ENCODE data around the gene CST9.
"Not testable (repeated sequence)": the region's sequence is repeated elsewhere in the genome, so short reads cannot be mapped to it uniquely, and the experiment has no call there.

The CST9 gene

GRCh38 chr20:23623666-23624323, 18.1 kb upstream of the CST9 start:
- no peak overlapping the region for H3K27ac ChIP-seq (ENCODE audit: insufficient read depth, low read length, poor library complexity, severe bottlenecking)
- no peaks in the 10 kb centered on the region for H3K4me1 ChIP-seq (ENCODE audit: control insufficient read depth, insufficient read depth, low read length, poor library complexity, severe bottlenecking)
- peaks cover 6% of the 10 kb centered on the region for H3K27me3 ChIP-seq (replicated peaks; ENCODE audit: control insufficient read depth, insufficient read depth, low read length, poor library complexity, severe bottlenecking)
- H3K4me3 ChIP-seq (ENCODE audit: insufficient read depth, low read depth, low read length, poor library complexity, severe bottlenecking): no peak overlapping the region
- H3K36me3 ChIP-seq (ENCODE audit: control insufficient read depth, insufficient read depth, low read length): no peaks in the 10 kb centered on the region
- DNase-seq: no peak
- H3K9me3 ChIP-seq (ENCODE audit: control insufficient read depth, low read length): no peaks in the 10 kb centered on the region

GRCh38 chr20:23622839-23623343, 17.2 kb upstream of the CST9 start:
- H3K36me3 ChIP-seq (ENCODE audit: control insufficient read depth, insufficient read depth, low read length): no peaks in the 10 kb centered on the region
- DNase-seq: no peak
- peaks cover 6% of the 10 kb centered on the region for H3K27me3 ChIP-seq (replicated peaks; ENCODE audit: control insufficient read depth, insufficient read depth, low read length, poor library complexity, severe bottlenecking)
- no peaks in the 10 kb centered on the region for H3K4me1 ChIP-seq (ENCODE audit: control insufficient read depth, insufficient read depth, low read length, poor library complexity, severe bottlenecking)
- H3K4me3 ChIP-seq (ENCODE audit: insufficient read depth, low read depth, low read length, poor library complexity, severe bottlenecking): no peak overlapping the region
- H3K27ac ChIP-seq (ENCODE audit: insufficient read depth, low read length, poor library complexity, severe bottlenecking): no peak overlapping the region
- H3K9me3 ChIP-seq (ENCODE audit: control insufficient read depth, low read length): no peaks in the 10 kb centered on the region

DNA sequence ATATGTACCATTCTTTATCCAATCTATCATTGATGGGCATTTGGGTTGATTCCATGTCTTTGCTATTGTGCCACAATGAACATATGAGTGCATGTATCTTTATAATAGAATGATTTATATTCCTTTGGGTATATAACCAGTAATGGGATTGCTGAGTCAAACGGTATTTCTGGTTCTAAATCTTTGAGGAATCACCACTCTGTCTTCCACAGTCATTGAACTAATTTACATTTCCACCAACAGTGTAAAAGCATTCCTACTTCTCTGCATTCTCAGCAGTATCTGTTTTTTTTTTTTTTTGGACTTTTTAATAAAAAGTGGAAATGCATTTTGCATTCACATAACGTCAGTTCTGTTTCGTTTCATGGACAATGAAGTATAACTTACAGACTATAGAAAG, 16.7 kb upstream of the CST9 start:
- H3K4me1 ChIP-seq (ENCODE audit: control insufficient read depth, insufficient read depth, low read length, poor library complexity, severe bottlenecking); H3K27ac ChIP-seq (ENCODE audit: insufficient read depth, low read length, poor library complexity, severe bottlenecking); DNase-seq; H3K36me3 ChIP-seq (ENCODE audit: control insufficient read depth, insufficient read depth, low read length); H3K27me3 ChIP-seq (replicated peaks; ENCODE audit: control insufficient read depth, insufficient read depth, low read length, poor library complexity, severe bottlenecking); H3K9me3 ChIP-seq (ENCODE audit: control insufficient read depth, low read length); H3K4me3 ChIP-seq (ENCODE audit: insufficient read depth, low read depth, low read length, poor library complexity, severe bottlenecking): not testable (repeated sequence)

GRCh38 chr20:23620670-23621386, 15.1 kb upstream of the CST9 start:
- not testable (repeated sequence) for H3K4me1 ChIP-seq (ENCODE audit: control insufficient read depth, insufficient read depth, low read length, poor library complexity, severe bottlenecking); H3K27me3 ChIP-seq (replicated peaks; ENCODE audit: control insufficient read depth, insufficient read depth, low read length, poor library complexity, severe bottlenecking); DNase-seq; H3K27ac ChIP-seq (ENCODE audit: insufficient read depth, low read length, poor library complexity, severe bottlenecking); H3K36me3 ChIP-seq (ENCODE audit: control insufficient read depth, insufficient read depth, low read length); H3K4me3 ChIP-seq (ENCODE audit: insufficient read depth, low read depth, low read length, poor library complexity, severe bottlenecking); H3K9me3 ChIP-seq (ENCODE audit: control insufficient read depth, low read length)

GRCh38 chr20:23614163-23614562, 8.4 kb upstream of the CST9 start:
- no peak overlapping the region for H3K4me3 ChIP-seq (ENCODE audit: insufficient read depth, low read depth, low read length, poor library complexity, severe bottlenecking)
- H3K9me3 ChIP-seq (ENCODE audit: control insufficient read depth, low read length): no peaks in the 10 kb centered on the region
- H3K27ac ChIP-seq (ENCODE audit: insufficient read depth, low read length, poor library complexity, severe bottlenecking): no peak overlapping the region
- no peaks in the 10 kb centered on the region for H3K27me3 ChIP-seq (replicated peaks; ENCODE audit: control insufficient read depth, insufficient read depth, low read length, poor library complexity, severe bottlenecking)
- DNase-seq: no peak
- no peaks in the 10 kb centered on the region for H3K4me1 ChIP-seq (ENCODE audit: control insufficient read depth, insufficient read depth, low read length, poor library complexity, severe bottlenecking)
- no peaks in the 10 kb centered on the region for H3K36me3 ChIP-seq (ENCODE audit: control insufficient read depth, insufficient read depth, low read length)

- DNase-seq: no peak
- Histone ChIP-seq H3K4me3 (ENCODE audit: insufficient read depth, low read depth, low read length, poor library complexity, severe bottlenecking) (no peak overlapping the region), H3K9me3 (ENCODE audit: control insufficient read depth, low read length) (no peaks in the 10 kb centered on the region), H3K27ac (ENCODE audit: insufficient read depth, low read length, poor library complexity, severe bottlenecking) (no peak overlapping the region), H3K36me3 (ENCODE audit: control insufficient read depth, insufficient read depth, low read length) (no peaks in the 10 kb centered on the region), H3K27me3 (replicated peaks; ENCODE audit: control insufficient read depth, insufficient read depth, low read length, poor library complexity, severe bottlenecking) (no peaks in the 10 kb centered on the region), H3K4me1 (ENCODE audit: control insufficient read depth, insufficient read depth, low read length, poor library complexity, severe bottlenecking) (no peaks in the 10 kb centered on the region)
Observed at GRCh38 chr20:23613676-23614075, 8.0 kb upstream of the CST9 start.

- Histone ChIP-seq H3K36me3 (ENCODE audit: control insufficient read depth, insufficient read depth, low read length) (no peaks in the 10 kb centered on the region), H3K4me1 (ENCODE audit: control insufficient read depth, insufficient read depth, low read length, poor library complexity, severe bottlenecking) (no peaks in the 10 kb centered on the region), H3K4me3 (ENCODE audit: insufficient read depth, low read depth, low read length, poor library complexity, severe bottlenecking) (no peak overlapping the region), H3K9me3 (ENCODE audit: control insufficient read depth, low read length) (no peaks in the 10 kb centered on the region), H3K27ac (ENCODE audit: insufficient read depth, low read length, poor library complexity, severe bottlenecking) (no peak overlapping the region), H3K27me3 (replicated peaks; ENCODE audit: control insufficient read depth, insufficient read depth, low read length, poor library complexity, severe bottlenecking) (no peaks in the 10 kb centered on the region)
- DNase-seq: no peak
Observed at GRCh38 chr20:23612396-23612795, 6.7 kb upstream of the CST9 start.

DNA sequence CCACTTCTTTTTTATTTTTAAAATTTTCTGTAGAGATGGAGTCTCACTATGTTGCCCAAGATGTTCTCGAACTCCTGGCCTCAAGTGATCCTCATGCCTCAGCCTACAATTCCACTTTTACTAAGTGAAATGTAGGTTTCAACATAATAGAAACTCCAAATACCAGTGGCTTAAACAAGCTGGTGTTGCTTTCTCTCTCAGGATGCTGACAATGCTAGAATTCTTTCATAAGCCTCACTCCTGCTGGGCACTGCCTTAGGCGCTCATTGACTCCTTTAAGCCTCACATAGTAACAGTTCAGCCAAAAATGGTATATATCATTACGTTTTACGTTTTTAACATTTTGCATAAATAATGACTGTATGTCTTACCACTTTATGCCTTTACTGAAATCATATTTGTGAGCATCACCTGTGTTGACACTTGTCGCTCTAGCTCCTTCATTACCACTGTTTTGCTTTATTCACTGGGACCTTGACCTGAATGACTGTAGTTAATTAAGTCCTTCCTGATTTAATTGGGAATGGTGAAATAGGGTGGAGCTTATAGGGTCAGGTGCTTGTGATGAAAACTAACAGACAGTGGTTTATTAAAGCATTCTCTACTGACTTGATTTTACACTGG, 3.9 kb upstream of the CST9 start:
- H3K36me3 ChIP-seq (ENCODE audit: control insufficient read depth, insufficient read depth, low read length): no peaks in the 10 kb centered on the region
- H3K27ac ChIP-seq (ENCODE audit: insufficient read depth, low read length, poor library complexity, severe bottlenecking): no peak overlapping the region
- no peaks in the 10 kb centered on the region for H3K27me3 ChIP-seq (replicated peaks; ENCODE audit: control insufficient read depth, insufficient read depth, low read length, poor library complexity, severe bottlenecking)
- no peaks in the 10 kb centered on the region for H3K4me1 ChIP-seq (ENCODE audit: control insufficient read depth, insufficient read depth, low read length, poor library complexity, severe bottlenecking)
- DNase-seq: no peak
- H3K9me3 ChIP-seq (ENCODE audit: control insufficient read depth, low read length): no peaks in the 10 kb centered on the region
- H3K4me3 ChIP-seq (ENCODE audit: insufficient read depth, low read depth, low read length, poor library complexity, severe bottlenecking): no peak overlapping the region

DNA sequence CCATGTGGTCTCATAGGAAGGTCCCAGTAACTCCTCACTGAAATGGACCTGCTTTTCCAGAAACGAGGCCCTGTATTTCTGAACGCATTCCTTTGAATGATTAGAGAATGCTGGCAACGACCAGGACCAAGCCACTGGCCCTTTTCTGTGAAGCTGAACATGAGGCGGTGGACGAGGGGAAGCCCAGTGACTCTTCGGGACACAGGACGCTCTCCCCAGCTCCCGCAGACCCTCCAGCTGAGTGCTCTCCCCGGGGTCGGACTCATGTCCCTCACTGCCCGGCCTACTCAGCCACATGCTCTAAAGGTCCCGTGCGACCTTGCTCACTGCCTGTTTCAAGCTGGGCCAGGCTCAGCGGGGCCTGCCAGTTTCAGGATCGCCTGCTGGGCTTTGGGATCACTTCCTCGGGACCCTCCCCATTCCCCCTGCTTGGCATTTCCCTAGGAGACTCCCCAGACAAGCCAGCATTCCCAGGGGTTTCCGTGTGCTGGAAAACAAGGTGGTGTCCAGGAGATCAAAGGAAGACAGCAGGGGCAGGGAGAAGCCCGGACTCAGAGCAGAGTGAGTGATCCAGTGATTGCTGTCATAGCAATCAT, 2.6 kb upstream of the CST9 start:
- Histone ChIP-seq H3K36me3 (ENCODE audit: control insufficient read depth, insufficient read depth, low read length) (no peaks in the 10 kb centered on the region), H3K27me3 (replicated peaks; ENCODE audit: control insufficient read depth, insufficient read depth, low read length, poor library complexity, severe bottlenecking) (no peaks in the 10 kb centered on the region), H3K27ac (ENCODE audit: insufficient read depth, low read length, poor library complexity, severe bottlenecking) (no peak overlapping the region), H3K4me3 (ENCODE audit: insufficient read depth, low read depth, low read length, poor library complexity, severe bottlenecking) (no peak overlapping the region), H3K4me1 (ENCODE audit: control insufficient read depth, insufficient read depth, low read length, poor library complexity, severe bottlenecking) (no peaks in the 10 kb centered on the region), H3K9me3 (ENCODE audit: control insufficient read depth, low read length) (no peaks in the 10 kb centered on the region)
- no peak for DNase-seq
